ENCODE results near the gene FZR1. TPM values are rescaled to one million over a fixed set of nuclear protein-coding genes. Genes with fewer than 3 reads are reported as not detected.

Gene FZR1
- total and polyA plus RNA-seq, 2 of the 13 experiments (the other 11 are each of a cell fraction or from before 2014, with no cell fraction given) = 29.0 to 30.8 TPM

- TF ChIP-seq ZBTB39 (CRISPR knock-in tag; IDR thresholded peaks at IDR 0.05) (no peak), THRA (CRISPR knock-in tag; IDR thresholded peaks at IDR 0.05; ENCODE audit: borderline replicate concordance) (no peak), ZNF768 (CRISPR knock-in tag; IDR thresholded peaks at IDR 0.05) (peak; percentile 37; the same call in 1 of the 2 replicates), SMAD9 (CRISPR knock-in tag; IDR thresholded peaks at IDR 0.05) (no peak), ZC3H4 (CRISPR knock-in tag; IDR thresholded peaks at IDR 0.05; ENCODE audit: borderline replicate concordance) (no peak), ZNF501 (CRISPR knock-in tag; IDR thresholded peaks at IDR 0.05) (no peak), ZBTB7B (CRISPR knock-in tag; IDR thresholded peaks at IDR 0.05) (0 out of 2 replicates have a peak, but pooled peaks have one; percentile 46), HNRNPLL (IDR thresholded peaks at IDR 0.05; ENCODE audit: low read depth, low read length, poor library complexity, severe bottlenecking) (peak; percentile 13), ASH2L (IDR thresholded peaks at IDR 0.05; ENCODE audit: insufficient read length, low read depth, low read length) (no peak), NFKB2 (CRISPR knock-in tag; IDR thresholded peaks at IDR 0.05; ENCODE audit: borderline replicate concordance) (peak; percentile 45; the same call in 1 of the 2 replicates), PHF8 (CRISPR knock-in tag; IDR thresholded peaks at IDR 0.05) (0 out of 2 replicates have a peak, but pooled peaks have one; percentile 23), KDM2A (CRISPR knock-in tag; IDR thresholded peaks at IDR 0.05; ENCODE audit: borderline replicate concordance, low read depth) (0 out of 2 replicates have a peak, but pooled peaks have one; percentile 20)
Observed at GRCh38 chr19:3471954-3472655, 34.0 kb upstream of the FZR1 start (continued).

Data from HepG2 (cell line).